Measurements from ENCODE around the gene CUL3. TPM values are rescaled to one million over a fixed set of nuclear protein-coding genes. Genes with fewer than 3 reads are reported as not detected.

CUL3 gene
- total and polyA plus RNA-seq, 10 of the 15 experiments (the other 5 are each of a cell fraction or from before 2014, with no cell fraction given), result 22.0 to 95.4 (median 53.4) TPM

DNA sequence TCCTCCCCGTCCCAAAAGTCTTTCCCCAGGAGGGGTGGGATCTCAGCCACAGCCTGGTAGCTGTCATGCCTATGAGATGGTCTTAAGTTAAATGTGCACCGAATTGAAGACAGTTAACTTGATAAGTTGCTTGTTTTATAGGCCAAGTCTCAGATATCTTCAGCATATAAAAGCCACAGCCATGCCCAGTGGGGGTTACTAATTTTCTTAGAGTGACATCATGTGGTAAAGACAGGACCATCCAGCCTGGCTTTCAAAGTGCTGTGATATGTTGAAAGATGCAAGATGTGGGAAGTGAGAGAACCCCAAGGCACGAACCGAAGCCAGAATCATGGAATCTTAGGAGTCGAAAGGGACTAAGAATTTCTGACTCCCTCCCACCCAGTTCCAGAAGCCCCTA is 141.1 kb downstream of the CUL3 start:
- intact Hi-C loops (cut with micrococcal nuclease; ENCODE audit: unreplicated experiment), result no loop called here
- BruUV-seq (replicated peaks), result no TSS peak

More for the DNA sequence above, 141.1 kb downstream of the CUL3 start:
- ATAC-seq (no peak), FAIRE-seq (no peak), DNase-seq (ENCODE audit: low read depth, low spot score) (no peak)
- Histone ChIP-seq H4K20me1 (ENCODE audit: control insufficient read depth, insufficient read depth) (no peaks in the 10 kb centered on the region), H3K4me3 (no peak overlapping the region), H3K4me1 (ENCODE audit: control insufficient read depth, insufficient read depth, low read length) (no peaks in the 10 kb centered on the region; the same call in 1 of the 2 replicates), H3K9me3 (replicated peaks; ENCODE audit: control insufficient read depth, insufficient read depth, low read length) (no peaks in the 10 kb centered on the region), H3K27ac (ENCODE audit: control insufficient read depth, insufficient read depth) (no peak overlapping the region), H3K79me2 (ENCODE audit: control insufficient read depth, insufficient read depth, low read length) (no peaks in the 10 kb centered on the region), H2AFZ (ENCODE audit: control insufficient read depth, low read depth, low read length) (no peak overlapping the region), H3K9ac (ENCODE audit: control insufficient read depth, insufficient read depth, low read length) (no peak overlapping the region), H3K4me2 (ENCODE audit: control insufficient read depth, insufficient read depth) (no peak overlapping the region), H3K36me3 (ENCODE audit: control insufficient read depth in 2 of 2, insufficient read depth in 2 of 2, low read length in 1 of 2) (no peaks in the 10 kb centered on the region), H3K27me3 (replicated peaks in 1 of 2; ENCODE audit: control insufficient read depth in 2 of 2, insufficient read depth in 2 of 2, low read length in 1 of 2) (peaks cover 2 to 7% of the 10 kb centered on the region in 2 experiments; a peak in 3 of 4 replicates)
- CTCF ChIA-PET, result no interaction called here
- RAD21 ChIA-PET (ENCODE audit: unreplicated experiment), result no interaction called here
- WGBS (ENCODE audit: insufficient coverage, insufficient replicate concordance, low lambda C conversion rate, missing lambda C conversion rate), result 80% methylated on average over 5 of the region's 5 CpGs
- TF ChIP-seq EP300 (IDR thresholded peaks at IDR 0.05; ENCODE audit: borderline replicate concordance in 1 of 2, control insufficient read depth in 1 of 2, low read depth in 2 of 2, low read length in 2 of 2) (no peak), ZNF217 (IDR thresholded peaks at IDR 0.05) (no peak), MEF2A (IDR thresholded peaks at IDR 0.05; ENCODE audit: insufficient read depth, low read depth, low read length) (no peak), WRNIP1 (IDR thresholded peaks at IDR 0.05; ENCODE audit: borderline replicate concordance, low read depth, low read length) (no peak), MTA2 (IDR thresholded peaks at IDR 0.05; ENCODE audit: low read depth) (no peak), HDGF (IDR thresholded peaks at IDR 0.05) (no peak), RUNX3 (IDR thresholded peaks at IDR 0.05; ENCODE audit: low read length) (no peak)
- TF ChIP-seq, protein P1, sequence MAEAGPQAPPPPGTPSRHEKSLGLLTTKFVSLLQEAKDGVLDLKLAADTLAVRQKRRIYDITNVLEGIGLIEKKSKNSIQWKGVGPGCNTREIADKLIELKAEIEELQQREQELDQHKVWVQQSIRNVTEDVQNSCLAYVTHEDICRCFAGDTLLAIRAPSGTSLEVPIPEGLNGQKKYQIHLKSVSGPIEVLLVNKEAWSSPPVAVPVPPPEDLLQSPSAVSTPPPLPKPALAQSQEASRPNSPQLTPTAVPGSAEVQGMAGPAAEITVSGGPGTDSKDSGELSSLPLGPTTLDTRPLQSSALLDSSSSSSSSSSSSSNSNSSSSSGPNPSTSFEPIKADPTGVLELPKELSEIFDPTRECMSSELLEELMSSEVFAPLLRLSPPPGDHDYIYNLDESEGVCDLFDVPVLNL (IDR thresholded peaks at IDR 0.05; ENCODE audit: low read depth, low read length), result no peak
- in situ Hi-C loops (cut with MboI), result no loop called here
- SMC1A ChIA-PET (ENCODE audit: uncharacterized antibody, unreplicated experiment), result no interaction called here
- POLR2A ChIA-PET, result no interaction called here

All from GM12878 (cell line).